ENCODE measurements around the gene PCDH10. TPM values are rescaled to one million over a fixed set of nuclear protein-coding genes. Genes with fewer than 3 reads are reported as not detected.

The PCDH10 gene
- total and polyA plus RNA-seq, 9 of the 15 experiments (the other 6 are each of a cell fraction or from before 2014, with no cell fraction given) = 0.04 to 1.4 (median 0.29) TPM

GRCh38 chr4:133186845-133187244 lies 37.8 kb downstream of the PCDH10 start (continued):
- TF ChIP-seq TBL1XR1 (IDR thresholded peaks at IDR 0.05; ENCODE audit: low read length in 2 of 2) (no peak), ZBTB26 (CRISPR knock-in tag; IDR thresholded peaks at IDR 0.05) (no peak), HNRNPL (IDR thresholded peaks at IDR 0.05; ENCODE audit: low read depth, low read length) (no peak), MEF2D (tag; conservative IDR thresholded peaks at IDR 0.05; ENCODE audit: low read depth) (no peak), AFF4 (CRISPR knock-in tag; IDR thresholded peaks at IDR 0.05) (no peak), DLX4 (CRISPR knock-in tag; IDR thresholded peaks at IDR 0.05) (no peak), ZKSCAN8 (CRISPR knock-in tag; IDR thresholded peaks at IDR 0.05) (no peak), CSDE1 (IDR thresholded peaks at IDR 0.05) (no peak)

All from K562 (cell line).